ENCODE data around the gene ZNF205. TPM values are rescaled to one million over a fixed set of nuclear protein-coding genes. Genes with fewer than 3 reads are reported as not detected.

Gene ZNF205
- total and polyA plus RNA-seq, 9 of the 15 experiments (the other 6 are each of a cell fraction or from before 2014, with no cell fraction given) = 2.4 to 11.8 (median 5.1) TPM; not detected in 2

DNA sequence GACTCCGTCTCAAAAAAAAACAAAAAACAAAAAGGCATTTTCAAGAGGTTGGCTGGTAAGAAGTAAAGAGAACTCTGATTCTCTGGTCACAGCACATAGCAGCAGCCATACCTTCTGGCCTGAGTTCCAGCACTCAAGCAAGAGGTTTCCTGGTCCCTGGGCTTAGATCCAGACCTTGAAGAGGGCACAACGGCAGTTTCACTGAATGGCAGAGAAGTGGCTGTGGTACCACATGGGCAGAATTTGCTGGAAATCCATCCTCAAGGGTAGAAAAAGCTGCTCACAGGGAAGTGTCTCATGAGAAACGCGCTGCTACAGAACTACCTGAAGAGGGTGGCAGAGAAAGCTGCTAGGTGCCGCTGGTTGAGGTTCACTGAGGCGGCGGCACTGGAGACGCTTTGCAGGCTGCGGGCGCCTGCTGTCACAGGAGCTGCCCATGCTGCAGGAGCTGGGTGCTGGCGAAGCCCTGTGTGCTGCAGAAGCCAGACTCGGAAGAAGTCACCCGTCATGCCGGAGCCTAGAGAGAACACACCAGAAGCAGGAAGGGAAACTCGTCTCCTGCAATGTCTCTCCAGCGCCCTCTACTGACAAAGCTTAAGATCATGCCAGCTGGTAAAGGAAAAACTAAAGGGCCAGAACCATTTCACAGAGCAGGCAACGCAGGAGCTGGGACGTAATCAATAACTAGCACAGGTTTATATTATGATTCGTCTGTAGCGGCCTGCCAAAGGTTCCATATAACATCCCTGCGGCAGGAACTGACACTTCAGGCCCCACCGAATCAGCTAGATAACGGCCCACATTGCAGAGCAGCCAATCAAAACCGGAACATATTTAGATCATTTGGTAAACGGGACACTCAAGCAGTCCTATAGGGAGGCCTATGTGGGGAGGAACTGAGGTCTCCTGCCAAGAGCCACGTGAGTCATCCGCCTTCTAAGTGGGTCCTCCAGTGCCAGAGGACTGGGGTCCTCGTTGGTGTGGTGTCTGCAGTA, 17.0 kb downstream of the ZNF205 start (continued):
- TF ChIP-seq CHD2 (IDR thresholded peaks at IDR 0.05; ENCODE audit: low read depth, low read length) (no peak), ATF3 (IDR thresholded peaks at IDR 0.05) (no peak), ATF3 (CRISPR knock-in tag; conservative IDR thresholded peaks at IDR 0.05) (peak; percentile 52; the same call in 1 of the 2 replicates), ESRRA (IDR thresholded peaks at IDR 0.05; ENCODE audit: borderline replicate concordance, low read depth) (no peak), RBFOX2 (IDR thresholded peaks at IDR 0.05; ENCODE audit: low read depth, low read length) (peak; percentile 53), PML (IDR thresholded peaks at IDR 0.05; ENCODE audit: low read length) (peak; percentile 39; the same call in 1 of the 2 replicates), STAG1 (CRISPR knock-in tag; IDR thresholded peaks at IDR 0.05; ENCODE audit: borderline replicate concordance) (peak; percentile 27; the same call in 1 of the 2 replicates), RB1 (IDR thresholded peaks at IDR 0.05; ENCODE audit: low read depth) (peak; percentile 57; the same call in 1 of the 2 replicates), GTF3C2 (IDR thresholded peaks at IDR 0.05; ENCODE audit: borderline replicate concordance, extremely low read depth, insufficient read length) (no peak), CREM (IDR thresholded peaks at IDR 0.05; ENCODE audit: low read depth) (peak; percentile 64; the same call in 1 of the 2 replicates), DPF2 (IDR thresholded peaks at IDR 0.05) (0 out of 2 replicates have a peak, but pooled peaks have one; percentile 10), HMGN3 (IDR thresholded peaks at IDR 0.05; ENCODE audit: borderline replicate concordance, extremely low read depth, insufficient read length, low read depth, low read length) (peak; percentile 81), SMAD3 (CRISPR knock-in tag; conservative IDR thresholded peaks at IDR 0.05) (no peak), DACH1 (IDR thresholded peaks at IDR 0.05; ENCODE audit: partially characterized antibody) (peak; percentile 53), MYC (IDR thresholded peaks at IDR 0.05; ENCODE audit: low read depth, low read length) (peak; percentile 20; the same call in 1 of the 2 replicates), MYC (CRISPR knock-in tag; IDR thresholded peaks at IDR 0.05; ENCODE audit: borderline replicate concordance, low read depth) (no peak)
- TF ChIP-seq, protein P1, sequence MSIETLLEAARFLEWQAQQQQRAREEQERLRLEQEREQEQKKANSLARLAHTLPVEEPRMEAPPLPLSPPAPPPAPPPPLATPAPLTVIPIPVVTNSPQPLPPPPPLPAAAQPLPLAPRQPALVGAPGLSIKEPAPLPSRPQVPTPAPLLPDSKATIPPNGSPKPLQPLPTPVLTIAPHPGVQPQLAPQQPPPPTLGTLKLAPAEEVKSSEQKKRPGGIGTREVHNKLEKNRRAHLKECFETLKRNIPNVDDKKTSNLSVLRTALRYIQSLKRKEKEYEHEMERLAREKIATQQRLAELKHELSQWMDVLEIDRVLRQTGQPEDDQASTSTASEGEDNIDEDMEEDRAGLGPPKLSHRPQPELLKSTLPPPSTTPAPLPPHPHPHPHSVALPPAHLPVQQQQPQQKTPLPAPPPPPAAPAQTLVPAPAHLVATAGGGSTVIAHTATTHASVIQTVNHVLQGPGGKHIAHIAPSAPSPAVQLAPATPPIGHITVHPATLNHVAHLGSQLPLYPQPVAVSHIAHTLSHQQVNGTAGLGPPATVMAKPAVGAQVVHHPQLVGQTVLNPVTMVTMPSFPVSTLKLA (conservative IDR thresholded peaks at IDR 0.05) = peak in 1 of 2 experiments; percentile 45; a peak in 1 of 4 replicates
- TF ChIP-seq, protein P2, sequence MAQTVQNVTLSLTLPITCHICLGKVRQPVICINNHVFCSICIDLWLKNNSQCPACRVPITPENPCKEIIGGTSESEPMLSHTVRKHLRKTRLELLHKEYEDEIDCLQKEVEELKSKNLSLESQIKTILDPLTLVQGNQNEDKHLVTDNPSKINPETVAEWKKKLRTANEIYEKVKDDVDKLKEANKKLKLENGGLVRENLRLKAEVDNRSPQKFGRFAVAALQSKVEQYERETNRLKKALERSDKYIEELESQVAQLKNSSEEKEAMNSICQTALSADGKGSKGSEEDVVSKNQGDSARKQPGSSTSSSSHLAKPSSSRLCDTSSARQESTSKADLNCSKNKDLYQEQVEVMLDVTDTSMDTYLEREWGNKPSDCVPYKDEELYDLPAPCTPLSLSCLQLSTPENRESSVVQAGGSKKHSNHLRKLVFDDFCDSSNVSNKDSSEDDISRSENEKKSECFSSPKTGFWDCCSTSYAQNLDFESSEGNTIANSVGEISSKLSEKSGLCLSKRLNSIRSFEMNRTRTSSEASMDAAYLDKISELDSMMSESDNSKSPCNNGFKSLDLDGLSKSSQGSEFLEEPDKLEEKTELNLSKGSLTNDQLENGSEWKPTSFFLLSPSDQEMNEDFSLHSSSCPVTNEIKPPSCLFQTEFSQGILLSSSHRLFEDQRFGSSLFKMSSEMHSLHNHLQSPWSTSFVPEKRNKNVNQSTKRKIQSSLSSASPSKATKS (CRISPR knock-in tag; IDR thresholded peaks at IDR 0.05) = 0 out of 2 replicates have a peak, but pooled peaks have one; percentile 21
